ENCODE measurements around the gene SLC46A2. TPM values are rescaled to one million over a fixed set of nuclear protein-coding genes. Genes with fewer than 3 reads are reported as not detected.

The SLC46A2 gene
- total and polyA plus RNA-seq, 2 experiments from 2014 or later, result 0.11 TPM; not detected in 1

Other genes with a start within 250 kb of the SLC46A2 start
- 16.7 and 26.7 TPM in 2 replicates for gene INIP, start 172.8 kb downstream of the SLC46A2 start, total RNA-seq (2014; rRNA removed; shearing (Covaris generic))
- 24.7 and 30.4 TPM in 2 replicates for gene INIP, start 172.8 kb downstream of the SLC46A2 start, polyA plus RNA-seq (2016; fragmentation: Nextera tagmentation; extraction: Ambion mirVana)
- 12.0 and 17.8 TPM in 2 replicates for gene SNX30, start 140.1 kb downstream of the SLC46A2 start, total RNA-seq (2014; rRNA removed; shearing (Covaris generic))
- 2.1 and 2.2 TPM in 2 replicates for gene SNX30, start 140.1 kb downstream of the SLC46A2 start, polyA plus RNA-seq (2016; fragmentation: Nextera tagmentation; extraction: Ambion mirVana)
- gene ZNF883, start 121.3 kb upstream of the SLC46A2 start, total RNA-seq (2014; rRNA removed; shearing (Covaris generic)), result 11.8 and 44.4 TPM in 2 replicates
- gene ZNF883, start 121.3 kb upstream of the SLC46A2 start, polyA plus RNA-seq (2016; fragmentation: Nextera tagmentation; extraction: Ambion mirVana), result 25.1 and 26.8 TPM in 2 replicates
- 5.0 and 5.6 TPM in 2 replicates for gene ZFP37, start 165.8 kb upstream of the SLC46A2 start, total RNA-seq (2014; rRNA removed; shearing (Covaris generic))
- 1.5 and 2.3 TPM in 2 replicates for gene ZFP37, start 165.8 kb upstream of the SLC46A2 start, polyA plus RNA-seq (2016; fragmentation: Nextera tagmentation; extraction: Ambion mirVana)